Ovary (tissue), 10 donors: ENCODE results near the gene TIMM13. TPM values are rescaled to one million over a fixed set of nuclear protein-coding genes. Genes with fewer than 3 reads are reported as not detected.

Experiments used
- DNase-seq, 5 donors: peaks; one replicate each; pipeline ENCODE4 v3.0.0-alpha.2; 2019 to 2020
- H3K27ac ChIP-seq, 2 donors: fragments of 200-600 bp; one replicate each; pipeline versions ENCODE4 v1.5.1 to v1.8.0; 2019 to 2022
- H3K27me3 ChIP-seq: fragments of 200-600 bp; one replicate; pipeline ENCODE4 v1.8.0; 2022
- H3K36me3 ChIP-seq: fragments of 200-600 bp; sonication (generic); one replicate; pipeline ENCODE4 v1.5.1; 2019
- H3K4me1 ChIP-seq: one replicate; pipeline ENCODE4 v1.8.1; 2013; ENCODE audit warnings: mild to moderate bottlenecking, moderate library complexity; ENCODE audit not compliant: insufficient read depth
- H3K4me3 ChIP-seq: fragments of 200-600 bp; sonication (generic); one replicate; pipeline ENCODE4 v1.5.1; 2017
- H3K9me3 ChIP-seq, 2 donors: fragments of 200-600 bp in 1 of 2; sonication (generic) in 1 of 2; one replicate each; pipeline versions ENCODE4 v1.5.1 to v1.8.1; 2013 to 2019; ENCODE audit warnings: mild to moderate bottlenecking in 1 of 2, moderate library complexity in 1 of 2
- EP300 ChIP-seq: sonication (generic); formaldehyde crosslinking; IDR thresholded peaks from one replicate; pipeline ENCODE4 v1.6.1; 2017; ENCODE audit warnings: antibody characterized with exemption
- POLR2A ChIP-seq: fragments of 450-650 bp; IDR thresholded peaks from one replicate; pipeline ENCODE4 v1.6.1; 2017; ENCODE audit warnings: antibody characterized with exemption, mild to moderate bottlenecking, moderate library complexity
- WGBS, 3 donors: extraction: QIAGEN DNeasy Blood & Tissue Kit in 1 of 3; methylation state at CpG; one replicate each; pipeline versions ENCODE4 v1.1.5 to v1.1.7; 2013 to 2017; 5-methylcytosine and 5-hydroxymethylcytosine counted together
- intact Hi-C, 4 donors: fragments of 100-400 bp; cut with DNase I; formaldehyde crosslinking; loops; one replicate each; pipeline versions ENCODE4 v1.11.0 to v1.15.1; 2022 to 2023
- long read RNA-seq, 3 donors: library from polyadenylated mRNA in 2 of 3; unstranded in 2 of 3; transcript quantifications; one replicate each; pipeline ENCODE4 v2.0.0 and lab custom pipeline, GENCODE V29; 2021 to 2026
- polyA plus RNA-seq, 2 donors: library from polyadenylated mRNA; stranded (reverse); fragments of 200-250 nt in 1 of 2; fragments of 350-450 nt in 1 of 2; fragmentation: Illumina TruSeq in 1 of 2; extraction: RNeasy Lipid Tissue Mini Kit (QIAGEN cat#74804) in 1 of 2; gene quantifications; one replicate each; pipeline ENCODE4 v1.2.3, GENCODE V29; 2013 to 2014
- total RNA-seq, 7 donors: library from RNA; depleted of rRNA in 2 of 7; stranded (reverse); fragments of >200 nt in 2 of 7; fragmentation: NEBNext Ultra II Directional in 3 of 7; extraction: Animal tissue kit (Norgen Biotek cat#: 25700) in 3 of 7; gene quantifications; one replicate each; pipeline versions ENCODE4 v1.1.0 to v1.2.4, GENCODE V29; 2016 to 2023
- TF ChIP-seq, protein P1 (sequence below), 3 donors: fragments of 450-650 bp in 2 of 3; fragments of 200-600 bp in 1 of 3; IDR thresholded peaks; one replicate each; pipeline versions ENCODE4 v1.5.1 to v1.8.0; 2016 to 2022; ENCODE audit warnings: antibody characterized with exemption in 3 of 3, mild to moderate bottlenecking in 1 of 3
- donor health status: DM: no; HTN: no; CAD: no; lungs with moderate emphysema.
- donor health status: DM: no; HTN: no; CAD: no.
- donor health status: Bipolar disorder and iron deficiency.
- donor health status: DM: yes; HTN: yes; CAD: no.
- donor health status: DM: no; HTN: no; CAD: no.
- donor health status: DM: yes; HTN: yes; CAD: no.

The TIMM13 gene
- total RNA-seq (10 to 100 TPM; 19.3 to 72.3 (median 61.6) TPM), polyA plus RNA-seq (10 to 100 TPM in 1 of 2 donors, 1 to 10 TPM in 1; 2.7 to 46.1 TPM)
- long read RNA-seq, donor 1, transcript TIMM13-201 (3 exons, 1,973 nt) = major isoform, 101 of 108 reads
- long read RNA-seq, donor 1, partial matches to known transcripts = 5 of 108 reads
- long read RNA-seq, donor 1, other reads (novel, unspliced or antisense) = 2 of 108 reads
- long read RNA-seq, donor 2, transcript TIMM13-201 (3 exons, 1,973 nt) = major isoform, 125 of 135 reads
- long read RNA-seq, donor 2, partial matches to known transcripts = 10 of 135 reads
- long read RNA-seq, donor 2, other reads (novel, unspliced or antisense) = 0 of 135 reads
- long read RNA-seq, donor 3, transcript TIMM13-201 (3 exons, 1,973 nt) = major isoform, 72 of 81 reads
- long read RNA-seq, donor 3, partial matches to known transcripts = 8 of 81 reads
- long read RNA-seq, donor 3, other reads (novel, unspliced or antisense) = 1 of 81 reads

DNA sequence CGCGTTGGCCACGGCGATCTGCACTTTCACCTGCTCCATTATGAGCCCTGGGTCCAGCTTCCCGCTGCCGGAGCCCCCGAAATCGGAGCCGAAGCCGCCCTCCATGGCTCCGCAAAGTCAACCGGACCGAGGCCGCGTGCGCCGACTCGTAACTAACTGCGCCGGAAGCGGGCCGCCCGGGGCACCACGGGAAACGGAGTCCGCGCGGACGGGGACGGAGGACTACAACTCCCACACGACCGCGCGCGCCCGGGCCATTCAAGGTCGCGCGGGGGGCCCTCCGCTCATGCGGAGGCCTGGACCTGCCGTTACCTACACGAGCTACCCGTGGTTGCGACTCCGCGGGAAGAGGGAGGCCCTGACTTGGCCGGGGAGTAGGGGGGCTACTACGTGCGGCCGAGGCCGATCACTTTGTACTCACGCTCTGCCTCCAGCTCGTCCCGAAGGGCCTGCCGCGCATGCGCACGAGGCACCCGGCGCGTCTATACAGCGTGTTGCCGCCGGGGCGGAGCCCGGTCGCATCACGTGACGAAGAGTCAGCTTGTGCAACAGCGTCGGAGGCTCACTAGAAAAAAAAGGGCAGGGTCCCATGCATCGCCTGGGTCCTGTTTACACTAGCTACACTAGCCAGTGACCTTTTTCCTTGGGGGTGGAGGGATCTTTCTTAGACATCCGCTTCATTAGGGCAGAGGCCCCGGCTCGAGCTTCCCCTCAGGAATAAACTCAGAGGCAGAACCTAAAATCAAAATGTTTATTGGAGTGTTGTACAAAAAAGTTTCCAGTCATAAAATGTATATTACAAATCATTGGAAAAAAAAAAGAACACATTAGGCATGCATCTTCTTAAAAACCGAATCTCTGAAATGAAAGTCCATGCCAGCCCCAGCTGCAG lies at the start of gene TIMM13:
TIMM13 (minus strand) TSS at position 158 of the 892 bp plus-strand sequence; CDS start at position 105, 53 bp downstream.
- intact Hi-C loops = no loop called here
- Histone ChIP-seq H3K9me3 (no peaks in the 10 kb centered on the region), H3K4me1 (peaks cover 22% of the 10 kb centered on the region), H3K27ac (peak within 1 kb of the TSS; percentile 99), H3K36me3 (no peaks in the 10 kb centered on the region), H3K27me3 (no peaks in the 10 kb centered on the region), H3K4me3 (peak within 1 kb of the TSS; percentile 96)
- peak; percentile 96 to 98 (median 97) for DNase-seq
- 0 to 1% (median 1%) methylated on average over 53 to 77 of the region's 77 CpGs for WGBS, 3 donors
- TF ChIP-seq POLR2A = peak; percentile 21
- no peak for TF ChIP-seq EP300

DNA sequence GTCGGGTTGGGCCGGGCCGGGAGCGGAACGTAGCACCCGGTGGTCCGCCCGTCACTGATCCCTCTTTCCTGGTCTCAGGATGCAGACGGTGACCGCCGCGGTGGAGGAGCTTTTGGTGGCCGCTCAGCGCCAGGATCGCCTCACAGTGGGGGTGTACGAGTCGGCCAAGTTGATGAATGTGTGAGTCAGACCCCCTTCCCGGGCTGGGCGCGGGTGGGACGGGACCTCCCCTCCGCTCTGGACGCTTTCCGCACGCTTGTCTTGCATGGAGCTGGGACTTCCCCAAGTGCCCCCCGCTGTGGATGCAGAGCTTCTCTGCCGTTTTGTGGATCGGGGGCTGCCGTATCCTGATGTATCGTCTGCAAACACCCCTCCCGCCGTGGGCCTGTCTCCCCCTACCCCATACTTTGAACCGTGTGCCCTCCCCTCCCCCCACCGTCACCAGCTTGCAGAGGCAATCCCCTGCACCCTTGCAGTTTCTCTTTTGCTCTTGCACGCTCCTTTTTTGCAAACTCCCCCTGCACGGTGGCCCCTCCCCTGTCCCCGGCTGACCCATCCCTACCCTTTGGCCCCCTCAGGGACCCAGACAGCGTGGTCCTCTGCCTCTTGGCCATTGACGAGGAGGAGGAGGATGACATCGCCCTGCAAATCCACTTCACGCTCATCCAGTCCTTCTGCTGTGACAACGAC lies 49.2 kb upstream of the TIMM13 start:
- H3K4me1 ChIP-seq = peaks cover 7% of the 10 kb centered on the region
- H3K4me3 ChIP-seq = peak overlapping the region; percentile 86
- no peaks in the 10 kb centered on the region for H3K27me3 ChIP-seq
- whole genome bisulfite sequencing, 3 donors = 0% methylated on average over 41 to 42 of the region's 42 CpGs
- intact Hi-C loops = loop anchor here in 2 of 4 donors (2.0 to 5.0 kb wide), 3 partner anchors 66 to 136 kb away; no protein-coding TSS in a partner anchor
- TF ChIP-seq, protein P1, sequence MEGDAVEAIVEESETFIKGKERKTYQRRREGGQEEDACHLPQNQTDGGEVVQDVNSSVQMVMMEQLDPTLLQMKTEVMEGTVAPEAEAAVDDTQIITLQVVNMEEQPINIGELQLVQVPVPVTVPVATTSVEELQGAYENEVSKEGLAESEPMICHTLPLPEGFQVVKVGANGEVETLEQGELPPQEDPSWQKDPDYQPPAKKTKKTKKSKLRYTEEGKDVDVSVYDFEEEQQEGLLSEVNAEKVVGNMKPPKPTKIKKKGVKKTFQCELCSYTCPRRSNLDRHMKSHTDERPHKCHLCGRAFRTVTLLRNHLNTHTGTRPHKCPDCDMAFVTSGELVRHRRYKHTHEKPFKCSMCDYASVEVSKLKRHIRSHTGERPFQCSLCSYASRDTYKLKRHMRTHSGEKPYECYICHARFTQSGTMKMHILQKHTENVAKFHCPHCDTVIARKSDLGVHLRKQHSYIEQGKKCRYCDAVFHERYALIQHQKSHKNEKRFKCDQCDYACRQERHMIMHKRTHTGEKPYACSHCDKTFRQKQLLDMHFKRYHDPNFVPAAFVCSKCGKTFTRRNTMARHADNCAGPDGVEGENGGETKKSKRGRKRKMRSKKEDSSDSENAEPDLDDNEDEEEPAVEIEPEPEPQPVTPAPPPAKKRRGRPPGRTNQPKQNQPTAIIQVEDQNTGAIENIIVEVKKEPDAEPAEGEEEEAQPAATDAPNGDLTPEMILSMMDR (IDR thresholded peaks at IDR 0.05) = no peak
- TF ChIP-seq EP300 = no peak
- no peak for TF ChIP-seq POLR2A
- peak overlapping the region; percentile 39 to 62 for H3K27ac ChIP-seq
- no peaks in the 10 kb centered on the region for H3K36me3 ChIP-seq
- peak; percentile 46 to 71 (median 62) for DNase-seq
- H3K9me3 ChIP-seq = no peaks in the 10 kb centered on the region

DNA sequence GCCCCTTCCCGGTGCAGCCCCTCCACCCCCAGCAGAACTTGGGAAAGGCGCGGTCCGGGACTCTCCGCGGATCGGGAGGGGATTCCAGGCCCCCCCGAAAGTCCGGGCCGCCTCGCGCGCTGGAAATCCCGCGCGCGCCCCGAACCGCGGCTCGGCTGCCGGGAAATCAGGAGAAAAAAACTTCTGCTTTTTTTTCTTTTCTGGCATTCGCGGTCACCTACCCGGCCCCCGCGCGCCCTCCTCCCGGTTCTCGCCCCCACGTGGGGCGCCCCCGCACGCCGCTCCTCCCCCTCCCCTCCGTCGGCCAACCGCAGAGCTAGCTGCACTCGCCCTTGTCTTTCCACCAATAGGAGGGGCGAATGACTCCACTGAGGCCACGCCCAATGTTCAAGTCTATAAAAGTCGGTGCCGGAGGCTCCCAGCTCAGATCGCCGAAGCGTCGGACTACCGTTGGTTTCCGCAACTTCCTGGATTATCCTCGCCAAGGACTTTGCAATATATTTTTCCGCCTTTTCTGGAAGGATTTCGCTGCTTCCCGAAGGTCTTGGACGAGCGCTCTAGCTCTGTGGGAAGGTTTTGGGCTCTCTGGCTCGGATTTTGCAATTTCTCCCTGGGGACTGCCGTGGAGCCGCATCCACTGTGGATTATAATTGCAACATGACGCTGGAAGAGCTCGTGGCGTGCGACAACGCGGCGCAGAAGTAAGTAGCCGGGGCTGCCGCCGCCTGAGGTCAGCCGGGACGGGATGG lies 48.5 kb upstream of the TIMM13 start, which contains the start of gene GADD45B:
GADD45B (plus strand) TSS at position 426 of the 749 bp plus-strand sequence; CDS start at position 658, 232 bp downstream.
- peak within 1 kb of the TSS; percentile 86 for H3K4me3 ChIP-seq
- 0 to 1% (median 1%) methylated on average over 48 to 70 of the region's 70 CpGs for WGBS, 3 donors
- intact Hi-C loops = loop anchor here (1.0 to 5.0 kb wide), 7 partner anchors 66 to 136 kb away; no protein-coding TSS in a partner anchor

More for the DNA sequence above, 48.5 kb upstream of the TIMM13 start, which contains the start of gene GADD45B:
- peaks cover 7% of the 10 kb centered on the region for H3K4me1 ChIP-seq
- no peaks in the 10 kb centered on the region for H3K27me3 ChIP-seq
- peak within 1 kb of the TSS; percentile 62 to 73 for H3K27ac ChIP-seq
- TF ChIP-seq, protein P1 (IDR thresholded peaks at IDR 0.05) = peak in 1 of 3 donors; percentile 39
- TF ChIP-seq EP300 (peak; percentile 86), POLR2A (peak; percentile 100)
- DNase-seq = peak; percentile 98 to 99 (median 99)
- H3K36me3 ChIP-seq = no peaks in the 10 kb centered on the region
- no peaks in the 10 kb centered on the region for H3K9me3 ChIP-seq
